ENCODE results near the gene NUB1. TPM values are rescaled to one million over a fixed set of nuclear protein-coding genes. Genes with fewer than 3 reads are reported as not detected.

Gene NUB1
- total RNA-seq, 2 experiments from 2014 or later = 84.8 to 91.8 TPM

DNA sequence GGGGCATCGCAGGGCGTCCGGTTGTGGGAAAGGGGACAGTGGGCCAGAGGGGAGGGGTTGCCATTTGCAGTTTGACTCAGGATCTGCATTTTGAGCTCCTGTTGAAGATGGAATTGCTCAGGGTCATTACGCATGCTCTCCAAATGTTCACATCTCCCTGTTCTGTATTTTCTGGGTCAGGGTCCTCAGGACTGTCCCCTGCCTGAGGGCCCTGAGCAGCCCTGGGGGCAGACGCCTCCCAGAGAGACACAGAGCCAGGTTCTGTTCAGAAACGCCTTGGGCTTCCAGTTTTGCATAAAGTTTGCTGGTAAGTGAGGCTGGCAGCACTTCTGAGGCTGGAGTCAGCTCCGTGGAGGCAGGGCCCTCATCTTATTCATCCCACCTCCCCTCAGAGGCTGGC, 34.1 kb upstream of the NUB1 start:
- ATAC-seq (ENCODE audit: low read depth) (no peak), DNase-seq (no peak)
- no peak overlapping the region for H3K4me3 Mint-ChIP-seq
- no peaks in the 10 kb centered on the region for H3K9me3 Mint-ChIP-seq
- POLR2A ChIA-PET = no interaction called here
- H3K27ac Mint-ChIP-seq = no peak overlapping the region
- no peaks in the 10 kb centered on the region for H3K36me3 Mint-ChIP-seq
- peaks cover 32% of the 10 kb centered on the region for H3K27me3 Mint-ChIP-seq
- peaks cover 16% of the 10 kb centered on the region for H3K4me1 Mint-ChIP-seq

DNA sequence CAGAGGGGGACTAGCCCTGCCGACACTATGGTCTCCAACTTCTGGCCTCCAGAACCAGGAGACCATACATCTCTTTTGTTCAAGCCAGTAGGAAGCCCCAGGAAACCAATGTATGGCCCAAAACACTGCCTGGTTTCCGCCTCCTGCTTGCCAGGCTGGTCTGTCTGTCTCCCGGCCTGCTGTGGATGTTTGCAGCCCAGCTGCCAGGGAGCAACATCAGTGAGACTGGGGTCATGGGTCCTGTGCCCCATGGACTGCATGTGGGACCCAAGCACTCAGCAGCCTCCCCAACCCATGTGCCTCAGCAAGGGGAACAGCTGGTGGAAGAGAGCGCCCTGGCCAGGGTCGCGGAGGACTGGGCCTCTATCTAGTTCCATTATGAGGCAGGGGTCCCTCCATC, 33.4 kb upstream of the NUB1 start:
- Mint-ChIP-seq H3K9me3 (no peaks in the 10 kb centered on the region), H3K4me1 (peaks cover 16% of the 10 kb centered on the region), H3K36me3 (no peaks in the 10 kb centered on the region), H3K27ac (no peak overlapping the region), H3K27me3 (peaks cover 29% of the 10 kb centered on the region), H3K4me3 (no peak overlapping the region)
- POLR2A ChIA-PET = no interaction called here
- ATAC-seq (ENCODE audit: low read depth) (no peak), DNase-seq (no peak)

DNA sequence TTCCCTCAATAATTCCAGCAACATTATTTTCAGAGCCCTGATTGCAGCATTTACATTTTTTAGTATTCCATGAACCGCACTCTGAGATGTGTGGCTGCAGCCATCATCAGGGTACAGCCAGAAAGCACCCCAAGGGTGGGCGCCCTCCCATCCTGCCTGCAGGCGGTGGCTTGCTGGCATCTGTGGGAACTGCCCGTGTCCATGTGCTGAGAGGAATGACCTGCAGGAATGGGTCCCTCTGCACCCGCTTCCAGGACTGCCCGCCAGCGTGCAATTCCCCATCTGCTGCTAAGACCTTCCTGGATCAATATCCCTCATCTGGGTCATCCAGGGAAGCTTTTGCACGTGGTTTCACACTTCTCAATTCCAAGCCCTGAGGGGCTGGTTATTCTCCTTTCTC, 32.8 kb upstream of the NUB1 start:
- Mint-ChIP-seq H3K36me3 (no peaks in the 10 kb centered on the region), H3K27me3 (peaks cover 26% of the 10 kb centered on the region), H3K27ac (no peak overlapping the region), H3K4me3 (no peak overlapping the region), H3K9me3 (no peaks in the 10 kb centered on the region), H3K4me1 (peaks cover 14% of the 10 kb centered on the region)
- DNase-seq = no peak
- ATAC-seq (ENCODE audit: low read depth) = no peak
- POLR2A ChIA-PET = no interaction called here

DNA sequence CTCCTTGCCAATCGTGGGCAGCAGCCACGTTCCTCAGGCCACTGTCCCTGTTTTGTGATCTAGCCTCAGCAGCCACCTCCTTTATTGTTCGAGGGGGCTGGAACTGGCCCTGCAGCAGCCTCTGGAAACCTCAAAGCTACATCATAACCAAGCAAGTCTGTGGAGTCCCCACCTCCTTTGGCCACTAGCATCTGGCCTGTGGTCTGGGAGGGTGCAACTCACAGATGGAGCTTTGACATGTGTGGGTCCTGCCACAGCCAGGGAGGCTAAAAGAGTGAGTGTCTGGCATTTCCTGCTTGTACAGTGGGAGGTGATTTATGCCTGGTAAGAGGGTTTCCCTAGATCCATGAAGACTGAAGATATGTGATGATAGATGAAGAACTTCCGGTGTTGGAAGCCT, 32.3 kb upstream of the NUB1 start:
- H3K4me1 Mint-ChIP-seq = peaks cover 15% of the 10 kb centered on the region
- no peak overlapping the region for H3K27ac Mint-ChIP-seq
- H3K4me3 Mint-ChIP-seq = no peak overlapping the region
- POLR2A ChIA-PET = no interaction called here
- H3K27me3 Mint-ChIP-seq = peaks cover 24% of the 10 kb centered on the region
- no peaks in the 10 kb centered on the region for H3K9me3 Mint-ChIP-seq
- ATAC-seq (ENCODE audit: low read depth) (no peak), DNase-seq (no peak)
- H3K36me3 Mint-ChIP-seq = no peaks in the 10 kb centered on the region

DNA sequence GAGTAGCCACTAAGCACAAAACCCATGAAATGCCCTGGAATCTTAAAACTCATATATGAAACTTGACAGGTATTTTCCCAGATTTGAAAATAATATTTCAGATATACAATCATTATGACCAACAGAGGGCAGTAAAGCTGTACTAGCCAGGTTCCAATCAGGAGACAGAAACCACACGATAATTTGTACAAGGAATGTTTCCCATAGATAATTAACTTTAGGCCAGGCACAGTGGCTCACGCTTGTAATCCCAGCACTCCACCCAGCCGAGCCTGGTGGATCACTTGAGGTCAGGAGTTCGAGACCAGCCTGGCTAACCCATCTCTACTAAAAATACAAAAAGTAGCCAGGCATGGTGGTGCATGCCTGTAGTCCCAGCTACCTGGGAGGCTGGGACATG, 31.0 kb upstream of the NUB1 start:
- H3K4me3 Mint-ChIP-seq = no peak overlapping the region
- H3K9me3 Mint-ChIP-seq = no peaks in the 10 kb centered on the region
- H3K27me3 Mint-ChIP-seq = peaks cover 15% of the 10 kb centered on the region
- no peak overlapping the region for H3K27ac Mint-ChIP-seq
- ATAC-seq (ENCODE audit: low read depth) (no peak), DNase-seq (no peak)
- no peaks in the 10 kb centered on the region for H3K36me3 Mint-ChIP-seq
- POLR2A ChIA-PET = no interaction called here
- H3K4me1 Mint-ChIP-seq = peaks cover 16% of the 10 kb centered on the region

DNA sequence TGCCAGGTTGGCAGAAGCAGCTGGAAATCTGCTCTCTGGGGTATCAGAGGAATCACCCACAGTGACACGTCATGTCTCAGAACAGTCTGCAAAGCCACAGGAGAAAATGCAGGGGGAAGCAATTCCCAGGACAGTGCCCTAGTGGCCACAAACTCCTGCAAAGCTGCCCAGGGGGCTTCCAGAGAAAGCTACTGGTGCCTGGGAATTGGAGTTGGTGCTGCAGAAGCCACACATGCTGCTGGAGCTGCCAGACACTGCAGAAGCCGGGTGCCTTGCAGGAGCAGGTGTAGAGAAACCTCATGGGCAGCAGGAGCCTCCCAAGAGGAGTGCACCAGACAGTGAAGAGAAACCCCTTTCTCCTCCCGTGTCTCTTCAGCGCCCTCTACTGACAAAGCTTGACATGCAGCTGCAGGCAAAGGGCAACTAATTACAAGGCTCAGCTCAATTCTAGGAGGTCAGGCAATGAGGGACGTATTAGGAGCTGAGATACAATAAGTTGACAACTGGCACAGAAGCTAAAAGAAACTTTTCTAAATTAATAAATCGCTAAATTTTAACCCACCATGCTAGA, 30.2 kb upstream of the NUB1 start:
- Mint-ChIP-seq H3K9me3 (no peaks in the 10 kb centered on the region), H3K4me1 (peaks cover 15% of the 10 kb centered on the region), H3K36me3 (no peaks in the 10 kb centered on the region), H3K4me3 (no peak overlapping the region), H3K27ac (no peak overlapping the region), H3K27me3 (peaks cover 11% of the 10 kb centered on the region)
- no peak for ATAC-seq (ENCODE audit: low read depth)
- POLR2A ChIA-PET = no interaction called here
- DNase-seq = no peak

DNA sequence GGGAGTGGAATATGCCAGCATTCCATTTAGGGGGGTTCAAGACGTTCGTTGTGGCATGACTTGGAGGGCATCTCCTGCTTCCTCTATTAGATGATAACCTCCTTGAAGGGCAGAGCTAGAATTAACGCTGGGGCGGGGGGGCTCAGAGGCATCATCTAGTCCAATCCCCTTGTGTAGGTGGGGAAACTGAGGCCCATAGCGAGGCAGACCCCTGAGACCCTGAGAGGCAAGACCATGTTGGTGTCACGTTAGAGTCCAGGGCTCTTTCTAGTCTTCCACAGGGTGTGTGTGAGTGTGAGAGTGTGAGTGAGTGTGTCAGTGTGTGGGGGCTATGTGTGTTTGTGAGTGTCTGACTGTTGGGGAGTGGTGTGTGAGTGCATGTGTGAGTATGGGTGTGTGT, 29.3 kb upstream of the NUB1 start:
- Mint-ChIP-seq H3K27me3 (peaks cover 11% of the 10 kb centered on the region), H3K36me3 (no peaks in the 10 kb centered on the region), H3K27ac (no peak overlapping the region), H3K4me3 (no peak overlapping the region), H3K4me1 (peaks cover 19% of the 10 kb centered on the region), H3K9me3 (no peaks in the 10 kb centered on the region)
- POLR2A ChIA-PET = no interaction called here
- ATAC-seq (ENCODE audit: low read depth) (no peak), DNase-seq (no peak)

DNA sequence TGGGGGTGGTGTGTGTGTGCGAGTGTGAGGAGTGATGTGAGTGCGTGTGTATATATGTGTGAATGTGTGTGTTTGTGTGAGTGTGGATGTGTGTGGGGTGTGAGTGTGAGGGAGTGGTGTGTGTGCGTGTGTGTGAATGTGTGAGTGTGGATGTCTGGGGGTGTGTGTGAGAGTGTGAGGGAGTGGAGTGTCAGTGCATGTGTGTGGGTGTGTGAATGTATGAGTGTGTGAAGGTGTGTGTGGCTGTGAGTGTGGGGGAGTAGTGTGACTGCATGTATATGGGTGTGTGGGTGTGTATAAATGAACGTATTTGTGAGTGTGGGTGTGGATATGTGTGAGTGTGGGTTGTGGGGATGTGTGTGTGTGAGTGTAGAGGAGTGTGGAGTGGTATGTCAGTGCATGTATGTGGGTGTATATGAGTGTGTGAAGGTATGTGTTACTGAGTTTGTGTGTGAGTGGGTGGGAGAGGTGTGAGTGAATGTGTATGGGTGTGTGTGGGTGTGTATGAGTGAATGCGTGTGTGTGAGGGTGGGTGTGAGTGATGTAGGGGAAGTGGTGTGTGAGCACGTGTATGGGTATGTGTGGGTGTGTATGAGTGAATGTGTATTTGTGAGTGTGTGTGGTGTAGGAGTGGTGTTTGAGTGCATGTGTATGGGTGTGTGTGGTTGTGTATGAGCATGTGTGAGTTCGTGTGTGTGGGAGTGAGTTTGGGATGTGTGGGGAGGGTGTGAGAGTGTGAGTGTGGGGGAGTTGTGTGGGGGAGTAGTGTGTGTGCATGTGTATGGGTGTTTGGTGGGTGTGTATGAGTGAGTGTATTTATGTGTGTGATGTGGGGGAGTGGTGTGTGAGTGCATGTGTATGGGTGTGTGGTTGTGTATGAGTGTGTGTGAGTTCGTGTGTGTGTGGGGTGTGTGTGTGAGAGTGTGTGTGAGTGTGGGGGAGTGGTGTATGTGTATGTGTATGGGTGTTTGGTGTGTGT, 28.5 kb upstream of the NUB1 start:
- no peak overlapping the region for H3K27ac Mint-ChIP-seq
- H3K27me3 Mint-ChIP-seq = peaks cover 5% of the 10 kb centered on the region
- no peak overlapping the region for H3K4me3 Mint-ChIP-seq
- no peaks in the 10 kb centered on the region for H3K36me3 Mint-ChIP-seq
- no peaks in the 10 kb centered on the region for H3K9me3 Mint-ChIP-seq
- POLR2A ChIA-PET = no interaction called here
- no peak for DNase-seq
- peaks cover 21% of the 10 kb centered on the region for H3K4me1 Mint-ChIP-seq
- no peak for ATAC-seq (ENCODE audit: low read depth)

DNA sequence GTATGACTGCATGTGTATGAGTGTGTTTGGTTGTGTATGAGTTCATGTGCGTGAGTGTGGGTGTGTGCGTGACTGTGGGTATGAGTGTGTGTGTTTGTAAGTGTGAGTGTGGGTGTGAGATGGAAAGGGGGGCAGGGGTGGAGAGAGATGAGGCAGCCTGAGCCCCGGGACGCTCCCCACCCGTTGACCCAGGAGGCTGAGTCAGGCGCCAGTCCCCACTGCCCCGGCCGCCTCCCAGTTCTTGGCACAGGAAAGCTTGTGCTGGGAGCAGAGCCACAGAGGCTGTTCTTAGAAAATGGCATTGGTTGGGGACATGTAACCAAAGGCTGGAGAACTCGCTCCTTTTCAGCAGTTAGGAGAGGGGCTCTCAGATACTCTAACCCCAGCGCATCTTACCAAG, 27.8 kb upstream of the NUB1 start:
- Mint-ChIP-seq H3K4me1 (peaks cover 21% of the 10 kb centered on the region), H3K4me3 (no peak overlapping the region), H3K27ac (no peak overlapping the region), H3K36me3 (peaks cover 2% of the 10 kb centered on the region), H3K9me3 (peaks cover 4% of the 10 kb centered on the region), H3K27me3 (peaks cover 3% of the 10 kb centered on the region)
- DNase-seq (no peak), ATAC-seq (ENCODE audit: low read depth) (no peak)
- POLR2A ChIA-PET = interaction anchor here (2.7 kb wide), 1 partner anchor 37 kb away, joined by 24 read pairs; no protein-coding TSS in a partner anchor

DNA sequence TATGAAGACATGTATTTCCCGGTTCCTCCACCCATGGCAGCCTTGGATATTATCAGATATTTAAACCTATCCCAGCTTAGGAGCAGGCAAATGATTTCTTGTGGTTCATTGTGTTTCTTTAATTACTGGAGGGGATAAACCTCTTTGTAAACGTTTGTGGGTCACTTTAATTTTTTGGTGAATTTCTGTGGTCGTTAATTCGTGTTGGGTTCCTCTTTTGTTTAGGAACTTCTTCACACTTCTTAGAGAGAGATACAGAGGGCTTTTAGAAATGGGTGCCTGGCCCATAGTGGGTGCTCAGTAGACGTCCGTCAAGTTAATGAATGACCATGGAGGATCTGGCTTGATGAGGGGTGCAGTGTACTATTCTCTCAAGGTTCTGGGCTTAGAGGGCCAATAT, 27.2 kb upstream of the NUB1 start:
- H3K27ac Mint-ChIP-seq = peak overlapping the region; percentile 80
- peaks cover 9% of the 10 kb centered on the region for H3K9me3 Mint-ChIP-seq
- peak; percentile 11 for ATAC-seq (ENCODE audit: low read depth)
- peak overlapping the region; percentile 69 for H3K4me3 Mint-ChIP-seq
- H3K4me1 Mint-ChIP-seq = peaks cover 20% of the 10 kb centered on the region
- peaks cover 4% of the 10 kb centered on the region for H3K36me3 Mint-ChIP-seq
- H3K27me3 Mint-ChIP-seq = peaks cover 1% of the 10 kb centered on the region
- no peak for DNase-seq
- POLR2A ChIA-PET = interaction anchor here (1.4 to 2.7 kb wide), 3 partner anchors 28 to 134 kb away, joined by 11 to 24 read pairs (median 17); partner anchors contain the start of gene NUB1

DNA sequence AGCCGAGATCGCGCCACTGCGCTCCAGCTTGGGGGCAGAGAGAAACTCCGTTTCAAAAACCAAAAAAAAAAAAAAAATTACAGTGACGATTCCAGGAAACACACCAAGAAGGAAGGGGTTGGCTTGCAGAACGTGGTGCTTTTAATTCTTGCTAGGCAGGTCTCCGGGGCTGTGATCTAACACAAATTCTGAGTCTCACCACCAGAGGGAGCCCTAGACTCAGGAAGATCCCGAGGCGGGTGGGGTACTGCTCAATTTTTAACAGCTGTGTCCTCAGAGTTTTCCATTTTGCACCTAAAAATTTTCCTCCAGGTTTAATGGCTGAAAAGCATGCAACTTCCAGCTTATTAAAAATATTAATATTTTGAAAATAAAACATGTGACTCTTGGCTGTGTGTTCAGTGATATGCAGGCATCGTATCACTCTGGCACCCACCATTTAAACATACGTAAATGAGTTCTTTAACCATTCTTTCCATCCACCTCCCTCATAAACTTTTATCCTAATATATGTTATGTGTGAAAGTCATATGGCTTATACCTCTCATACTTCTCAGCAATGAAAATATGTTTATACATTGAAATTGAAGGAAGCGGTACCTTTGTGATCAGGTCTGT, 26.5 kb upstream of the NUB1 start:
- Mint-ChIP-seq H3K9me3 (peaks cover 13% of the 10 kb centered on the region), H3K4me1 (peaks cover 18% of the 10 kb centered on the region), H3K27ac (peak overlapping the region; percentile 80), H3K27me3 (peaks cover 1% of the 10 kb centered on the region), H3K36me3 (peaks cover 6% of the 10 kb centered on the region), H3K4me3 (peak overlapping the region; percentile 69)
- ATAC-seq (ENCODE audit: low read depth) = peak; percentile 95
- peak; percentile 60 for DNase-seq
- POLR2A ChIA-PET = interaction anchor here (0.5 to 2.7 kb wide), 5 partner anchors 27 to 1712 kb away, joined by 3 to 24 read pairs (median 11); partner anchors contain the start of gene NUB1

DNA sequence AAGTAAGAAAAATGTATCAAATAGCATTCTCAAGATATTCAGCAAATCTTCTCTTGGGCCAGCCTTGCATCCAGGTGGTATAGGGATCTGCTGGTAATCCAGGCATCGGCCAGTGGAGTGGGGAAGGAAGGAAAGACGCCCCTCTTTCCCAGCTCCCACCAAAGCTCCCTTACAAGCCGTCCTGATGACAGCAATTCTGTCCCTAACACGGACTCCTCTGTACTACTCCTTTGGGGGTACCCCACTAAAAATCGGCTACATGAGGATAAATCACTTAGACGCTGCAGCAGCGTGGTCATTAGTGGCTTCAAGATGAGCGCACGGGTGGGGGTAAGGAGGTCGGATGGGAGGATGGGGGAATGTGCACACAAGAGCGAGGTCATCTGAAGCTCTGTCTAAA, 24.7 kb upstream of the NUB1 start:
- Mint-ChIP-seq H3K4me1 (peaks cover 18% of the 10 kb centered on the region), H3K4me3 (no peak overlapping the region), H3K9me3 (peaks cover 13% of the 10 kb centered on the region), H3K27ac (no peak overlapping the region), H3K27me3 (no peaks in the 10 kb centered on the region), H3K36me3 (peaks cover 6% of the 10 kb centered on the region)
- POLR2A ChIA-PET = interaction anchor here (0.8 to 2.7 kb wide), 2 partner anchors 25 to 33 kb away, joined by 4 to 17 read pairs; partner anchors contain the start of gene NUB1
- ATAC-seq (ENCODE audit: low read depth) = no peak
- no peak for DNase-seq

DNA sequence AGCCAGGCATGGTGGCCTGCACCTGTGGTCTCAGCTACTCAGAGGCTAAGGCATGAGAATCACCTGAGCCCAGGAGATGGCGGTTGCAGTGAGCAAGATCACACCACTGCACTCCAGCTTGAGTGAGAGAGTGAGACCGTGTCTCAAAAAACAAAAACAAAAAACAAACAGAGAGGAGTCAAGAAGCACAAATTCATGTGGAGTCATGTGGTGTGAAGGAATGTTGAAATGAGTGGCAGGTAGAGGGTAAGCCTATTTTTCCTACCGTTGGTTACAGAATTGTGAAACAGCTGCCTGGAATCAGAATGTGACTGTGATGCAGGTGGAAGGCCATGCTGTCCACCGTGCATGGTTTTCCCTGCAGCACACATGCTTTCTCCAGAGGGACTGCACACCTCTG, 23.7 kb upstream of the NUB1 start:
- POLR2A ChIA-PET = interaction anchor here (0.7 to 1.8 kb wide), 2 partner anchors 23 to 480 kb away, joined by 5 to 6 read pairs; partner anchors contain the start of gene NUB1
- H3K9me3 Mint-ChIP-seq = peaks cover 13% of the 10 kb centered on the region
- H3K4me3 Mint-ChIP-seq = no peak overlapping the region
- H3K36me3 Mint-ChIP-seq = peaks cover 6% of the 10 kb centered on the region
- peaks cover 18% of the 10 kb centered on the region for H3K4me1 Mint-ChIP-seq
- DNase-seq (no peak), ATAC-seq (ENCODE audit: low read depth) (no peak)
- H3K27ac Mint-ChIP-seq = no peak overlapping the region
- no peaks in the 10 kb centered on the region for H3K27me3 Mint-ChIP-seq
